Measurements from ENCODE around the gene PRKAB2.

- TF ChIP-seq CTCF (IDR thresholded peaks at IDR 0.05), result no peak
- TF ChIP-seq EZH2 (IDR thresholded peaks at IDR 0.05; ENCODE audit: borderline replicate concordance, insufficient read depth, low read depth, low read length, poor library complexity, severe bottlenecking), result no peak
Observed at GRCh38 chr1:147216124-147216523, 43.9 kb upstream of the PRKAB2 start.
